Measurements from ENCODE around the gene MUCL3. TPM values are rescaled to one million over a fixed set of nuclear protein-coding genes. Genes with fewer than 3 reads are reported as not detected.

The MUCL3 gene
- total RNA-seq, 6 experiments from 2014 or later = not detected

DNA sequence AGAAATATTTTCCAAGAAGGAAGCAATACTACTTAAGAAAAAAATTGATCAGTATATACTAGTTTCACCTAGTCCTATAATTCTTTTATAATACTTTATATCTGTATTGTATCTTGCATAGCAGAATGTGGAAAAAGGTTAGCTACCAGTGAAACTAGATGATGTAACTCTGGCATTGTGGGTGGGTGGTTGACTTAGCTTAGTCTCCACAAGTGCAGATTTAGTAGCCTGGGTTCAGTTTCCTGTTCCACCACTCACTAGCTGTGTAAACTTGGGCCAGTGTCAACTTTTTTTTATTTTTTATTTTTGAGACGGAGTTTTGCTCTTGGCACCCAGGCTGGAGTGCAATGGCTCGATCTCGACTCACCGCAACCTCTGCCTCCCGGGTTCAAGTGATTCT lies 44.7 kb downstream of the MUCL3 start:
- Mint-ChIP-seq H3K4me3 (no peak overlapping the region), H3K9me3 (no peaks in the 10 kb centered on the region; the same call in 1 of the 2 replicates), H3K27me3 (ENCODE audit: insufficient read depth) (peaks cover 32% of the 10 kb centered on the region), H3K4me1 (ENCODE audit: low read depth) (peaks cover 19% of the 10 kb centered on the region), H3K27ac (no peak overlapping the region), H3K36me3 (ENCODE audit: low read depth) (no peaks in the 10 kb centered on the region)
- TF ChIP-seq, protein P1, sequence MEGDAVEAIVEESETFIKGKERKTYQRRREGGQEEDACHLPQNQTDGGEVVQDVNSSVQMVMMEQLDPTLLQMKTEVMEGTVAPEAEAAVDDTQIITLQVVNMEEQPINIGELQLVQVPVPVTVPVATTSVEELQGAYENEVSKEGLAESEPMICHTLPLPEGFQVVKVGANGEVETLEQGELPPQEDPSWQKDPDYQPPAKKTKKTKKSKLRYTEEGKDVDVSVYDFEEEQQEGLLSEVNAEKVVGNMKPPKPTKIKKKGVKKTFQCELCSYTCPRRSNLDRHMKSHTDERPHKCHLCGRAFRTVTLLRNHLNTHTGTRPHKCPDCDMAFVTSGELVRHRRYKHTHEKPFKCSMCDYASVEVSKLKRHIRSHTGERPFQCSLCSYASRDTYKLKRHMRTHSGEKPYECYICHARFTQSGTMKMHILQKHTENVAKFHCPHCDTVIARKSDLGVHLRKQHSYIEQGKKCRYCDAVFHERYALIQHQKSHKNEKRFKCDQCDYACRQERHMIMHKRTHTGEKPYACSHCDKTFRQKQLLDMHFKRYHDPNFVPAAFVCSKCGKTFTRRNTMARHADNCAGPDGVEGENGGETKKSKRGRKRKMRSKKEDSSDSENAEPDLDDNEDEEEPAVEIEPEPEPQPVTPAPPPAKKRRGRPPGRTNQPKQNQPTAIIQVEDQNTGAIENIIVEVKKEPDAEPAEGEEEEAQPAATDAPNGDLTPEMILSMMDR (IDR thresholded peaks at IDR 0.05) = no peak
- no peak for DNase-seq

DNA sequence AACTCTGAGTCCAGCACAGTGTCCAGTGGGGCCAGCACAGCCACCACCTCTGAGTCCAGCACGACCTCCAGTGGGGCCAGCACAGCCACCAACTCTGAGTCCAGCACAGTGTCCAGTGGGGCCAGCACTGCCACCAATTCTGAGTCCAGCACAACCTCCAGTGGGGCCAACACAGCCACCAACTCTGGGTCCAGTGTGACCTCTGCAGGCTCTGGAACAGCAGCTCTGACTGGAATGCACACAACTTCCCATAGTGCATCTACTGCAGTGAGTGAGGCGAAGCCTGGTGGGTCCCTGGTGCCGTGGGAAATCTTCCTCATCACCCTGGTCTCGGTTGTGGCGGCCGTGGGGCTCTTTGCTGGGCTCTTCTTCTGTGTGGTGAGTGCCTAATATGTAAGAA lies 46.5 kb downstream of the MUCL3 start:
- DNase-seq = no peak
- Mint-ChIP-seq H3K36me3 (ENCODE audit: low read depth) (no peaks in the 10 kb centered on the region), H3K4me3 (no peak overlapping the region), H3K27ac (no peak overlapping the region), H3K27me3 (ENCODE audit: insufficient read depth) (peaks cover 32% of the 10 kb centered on the region), H3K9me3 (no peaks in the 10 kb centered on the region; the same call in 1 of the 2 replicates), H3K4me1 (ENCODE audit: low read depth) (peaks cover 15% of the 10 kb centered on the region)
- TF ChIP-seq, protein P1 (IDR thresholded peaks at IDR 0.05) = no peak

DNA sequence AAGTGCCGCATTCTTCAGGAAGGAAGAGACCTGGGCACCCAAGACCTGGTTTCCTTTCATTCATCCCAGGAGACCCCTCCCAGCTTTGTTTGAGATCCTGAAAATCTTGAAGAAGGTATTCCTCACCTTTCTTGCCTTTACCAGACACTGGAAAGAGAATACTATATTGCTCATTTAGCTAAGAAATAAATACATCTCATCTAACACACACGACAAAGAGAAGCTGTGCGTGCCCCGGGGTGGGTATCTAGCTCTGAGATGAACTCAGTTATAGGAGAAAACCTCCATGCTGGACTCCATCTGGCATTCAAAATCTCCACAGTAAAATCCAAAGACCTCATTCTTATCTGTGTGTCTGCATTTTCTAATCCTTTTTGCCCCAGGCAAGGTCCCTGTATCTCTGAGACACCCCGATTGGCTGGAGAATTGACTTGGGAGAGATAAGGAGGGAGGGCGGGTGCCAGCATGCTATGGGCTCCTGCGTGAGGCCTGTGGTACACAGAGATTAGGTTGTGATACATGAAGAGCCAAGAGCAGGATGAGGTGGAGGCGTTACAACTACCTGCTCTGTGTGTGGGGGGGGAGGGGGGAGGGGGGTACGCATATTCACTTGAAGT lies 47.5 kb downstream of the MUCL3 start:
- no peak for DNase-seq
- H3K36me3 Mint-ChIP-seq (ENCODE audit: low read depth) = no peaks in the 10 kb centered on the region
- no peak overlapping the region for H3K4me3 Mint-ChIP-seq
- TF ChIP-seq, protein P1 (IDR thresholded peaks at IDR 0.05) = no peak
- peaks cover 27% of the 10 kb centered on the region for H3K27me3 Mint-ChIP-seq (ENCODE audit: insufficient read depth)
- no peaks in the 10 kb centered on the region; the same call in 1 of the 2 replicates for H3K9me3 Mint-ChIP-seq
- peaks cover 11% of the 10 kb centered on the region for H3K4me1 Mint-ChIP-seq (ENCODE audit: low read depth)
- no peak overlapping the region for H3K27ac Mint-ChIP-seq

DNA sequence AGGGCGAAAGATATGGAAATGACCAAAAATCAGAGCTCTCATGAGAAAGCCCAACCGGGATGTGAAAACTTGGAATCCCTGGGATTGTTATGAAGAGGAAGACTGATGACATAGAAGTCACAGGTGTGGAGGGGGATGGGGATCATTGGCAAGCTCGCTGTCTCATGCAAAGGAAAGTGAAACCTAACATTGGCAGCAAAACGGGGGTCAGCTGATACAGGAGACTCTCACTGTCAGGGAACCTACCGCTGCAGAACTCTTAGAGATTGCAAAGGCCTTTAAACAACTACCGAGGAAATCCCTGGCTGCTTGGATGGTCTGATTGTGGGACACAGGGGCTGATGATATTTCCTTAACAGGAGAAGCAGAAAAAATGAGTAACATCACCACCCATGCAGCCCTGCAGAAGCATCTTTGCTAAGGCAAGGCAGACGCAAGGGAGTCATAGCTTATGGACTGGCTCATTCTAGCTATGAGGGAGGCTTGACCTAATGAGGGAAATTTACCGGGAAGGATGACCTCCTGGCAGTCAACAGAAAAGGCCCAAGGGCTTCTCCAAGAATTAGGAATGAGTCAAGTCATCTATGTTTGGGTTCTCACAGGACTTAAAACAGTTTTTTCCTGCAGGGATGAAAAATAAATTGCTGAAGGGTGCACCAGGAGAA lies 49.8 kb downstream of the MUCL3 start:
- Mint-ChIP-seq H3K4me3 (peak overlapping the region; percentile 31; the same call in 1 of the 2 replicates), H3K36me3 (ENCODE audit: low read depth) (no peaks in the 10 kb centered on the region), H3K4me1 (ENCODE audit: low read depth) (peaks cover 11% of the 10 kb centered on the region), H3K9me3 (peaks cover 5% of the 10 kb centered on the region), H3K27me3 (ENCODE audit: insufficient read depth) (peaks cover 19% of the 10 kb centered on the region), H3K27ac (no peak overlapping the region)
- TF ChIP-seq, protein P1 (IDR thresholded peaks at IDR 0.05) = no peak
- DNase-seq = no peak

DNA sequence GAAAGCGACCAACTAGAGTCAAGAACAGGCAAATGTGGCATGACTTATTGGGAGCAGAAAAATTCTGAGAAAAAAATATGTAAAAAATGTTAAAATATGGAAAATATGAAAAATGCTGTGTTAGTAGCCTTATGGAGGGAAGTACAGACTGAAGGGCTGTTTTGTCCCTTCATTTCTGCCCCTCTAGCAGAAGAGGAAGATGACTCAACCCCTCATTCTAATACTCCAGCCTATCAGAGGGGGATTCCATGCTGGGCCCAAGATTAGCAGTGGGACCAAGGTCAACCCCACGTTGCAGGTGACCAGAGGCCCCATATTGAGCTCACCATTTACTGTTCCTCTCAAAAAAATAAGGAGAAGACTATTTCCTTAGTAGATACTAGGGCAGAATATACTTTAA lies 51.1 kb downstream of the MUCL3 start:
- DNase-seq = no peak

More for the DNA sequence above, 51.1 kb downstream of the MUCL3 start:
- H3K36me3 Mint-ChIP-seq (ENCODE audit: low read depth) = no peaks in the 10 kb centered on the region
- no peak overlapping the region for H3K4me3 Mint-ChIP-seq
- no peak overlapping the region for H3K27ac Mint-ChIP-seq
- peaks cover 21% of the 10 kb centered on the region for H3K27me3 Mint-ChIP-seq (ENCODE audit: insufficient read depth)
- H3K9me3 Mint-ChIP-seq = peaks cover 5% of the 10 kb centered on the region
- TF ChIP-seq, protein P1 (IDR thresholded peaks at IDR 0.05) = no peak
- H3K4me1 Mint-ChIP-seq (ENCODE audit: low read depth) = peaks cover 11% of the 10 kb centered on the region
